Activated CD8-positive, alpha-beta memory T cell treated with anti-CD3 and anti-CD28 coated beads, Interleukin-2, amount 10 ng/mL, durations not matched to agents 7 days and 5 days (primary cell): Measurements from ENCODE around the gene RXRA. TPM values are rescaled to one million over a fixed set of nuclear protein-coding genes. Genes with fewer than 3 reads are reported as not detected.

ENCODE experiments used
- ATAC-seq: fragments of 150-1000 bp; cut with Tn5 transposase; one replicate; pipeline ENCODE4 v1.10.0; 2021; ENCODE audit warnings: moderate library complexity
- CTCF ChIA-PET: fragments of 350-600 bp; sonication (Branson Sonifier 250); formaldehyde crosslinking; loops from one replicate; lab custom pipeline; 2021; ENCODE audit warnings: antibody characterized with exemption; lab: Charles Lee
- DNase-seq: peaks from one replicate; pipeline ENCODE4 v3.0.0-alpha.2; 2020
- H3K27ac Mint-ChIP-seq: one replicate; pipeline ENCODE4 v1.8.0; 2021; ENCODE audit warnings: mild to moderate bottlenecking, mixed read lengths
- H3K27me3 Mint-ChIP-seq: one replicate; pipeline ENCODE4 v1.8.0; 2021; ENCODE audit warnings: mixed read lengths
- H3K36me3 Mint-ChIP-seq: one replicate; pipeline ENCODE4 v1.8.0; 2021; ENCODE audit warnings: mild to moderate bottlenecking, mixed read lengths
- H3K4me1 Mint-ChIP-seq: one replicate; pipeline ENCODE4 v1.8.0; 2021; ENCODE audit warnings: mixed read lengths
- H3K4me3 Mint-ChIP-seq: one replicate; pipeline ENCODE4 v1.8.0; 2021; ENCODE audit warnings: mild to moderate bottlenecking, moderate library complexity, mixed read lengths
- H3K9me3 Mint-ChIP-seq: one replicate; pipeline ENCODE4 v1.8.0; 2022; ENCODE audit warnings: low read depth, mixed read lengths
- total RNA-seq, 2 experiments: library from RNA; stranded (reverse); gene quantifications; one replicate each; pipeline ENCODE4 v1.2.3, GENCODE V29; 2021

The RXRA gene
- total RNA-seq, 2 experiments from 2014 or later = 0.91 to 1.5 TPM

DNA sequence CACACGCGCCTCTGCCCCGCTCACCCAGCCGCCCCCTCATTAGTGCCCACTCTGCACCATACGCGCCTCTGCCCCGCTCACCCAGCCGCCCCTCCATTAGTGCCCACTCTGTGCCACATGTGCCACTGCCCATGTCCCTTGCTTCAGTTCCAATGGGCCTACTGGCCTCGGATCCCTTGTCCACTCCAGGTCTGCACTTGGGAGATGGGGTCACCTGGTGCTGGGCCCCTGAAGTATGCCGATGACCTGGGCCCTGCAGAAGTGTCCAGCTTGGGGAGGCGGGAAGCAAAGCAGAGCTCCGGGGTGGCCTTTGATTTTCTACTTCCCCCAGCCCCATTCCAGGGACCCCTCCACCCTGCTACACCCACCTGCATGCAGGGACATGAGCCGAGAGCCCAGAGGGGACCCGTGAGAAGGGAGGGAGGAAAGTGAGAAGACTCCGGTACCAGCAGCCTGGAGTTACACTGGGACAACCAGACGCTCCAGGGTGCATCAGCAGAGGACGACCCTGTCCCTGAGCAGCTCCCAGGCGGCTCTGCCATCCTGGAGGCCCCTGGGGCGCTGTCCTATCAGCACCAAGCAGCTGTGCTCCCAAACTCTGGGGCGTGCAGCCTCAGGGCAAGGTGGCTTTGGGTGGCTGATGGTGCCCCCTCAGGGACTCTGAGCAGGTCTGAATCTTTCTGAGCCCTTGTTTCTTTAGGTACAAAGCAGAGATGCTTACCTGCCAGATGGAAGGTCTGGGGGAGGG is 140.8 kb downstream of the RXRA start:
- H3K4me1 Mint-ChIP-seq = no peaks in the 10 kb centered on the region
- H3K36me3 Mint-ChIP-seq = no peaks in the 10 kb centered on the region
- no peaks in the 10 kb centered on the region for H3K9me3 Mint-ChIP-seq
- ATAC-seq (no peak), DNase-seq (no peak)
- no peaks in the 10 kb centered on the region for H3K27me3 Mint-ChIP-seq
- CTCF ChIA-PET = no interaction called here
- H3K27ac Mint-ChIP-seq = no peak overlapping the region
- H3K4me3 Mint-ChIP-seq = no peak overlapping the region

DNA sequence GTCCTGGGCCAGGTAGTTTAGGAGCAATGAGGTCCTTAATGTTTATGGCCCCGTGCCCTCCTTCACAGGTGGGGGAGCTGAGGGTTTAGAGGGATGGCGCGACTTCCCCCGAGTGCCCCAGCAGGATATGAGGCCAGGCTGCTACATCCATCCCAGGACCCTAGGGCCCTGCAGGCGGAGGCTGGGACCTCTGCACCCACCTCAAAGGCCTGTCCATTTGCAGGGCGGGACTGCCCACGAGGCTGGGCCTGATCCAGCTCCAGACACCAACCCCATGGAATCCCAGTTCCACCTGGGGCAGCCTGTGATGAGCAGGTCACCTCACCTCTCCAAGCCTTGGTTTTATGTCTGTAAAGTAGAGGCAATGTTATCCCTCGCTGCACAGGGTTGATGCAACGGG is 142.1 kb downstream of the RXRA start:
- CTCF ChIA-PET = no interaction called here
- Mint-ChIP-seq H3K4me1 (no peaks in the 10 kb centered on the region), H3K27ac (no peak overlapping the region), H3K9me3 (no peaks in the 10 kb centered on the region), H3K27me3 (no peaks in the 10 kb centered on the region), H3K4me3 (no peak overlapping the region), H3K36me3 (no peaks in the 10 kb centered on the region)
- DNase-seq (no peak), ATAC-seq (no peak)

DNA sequence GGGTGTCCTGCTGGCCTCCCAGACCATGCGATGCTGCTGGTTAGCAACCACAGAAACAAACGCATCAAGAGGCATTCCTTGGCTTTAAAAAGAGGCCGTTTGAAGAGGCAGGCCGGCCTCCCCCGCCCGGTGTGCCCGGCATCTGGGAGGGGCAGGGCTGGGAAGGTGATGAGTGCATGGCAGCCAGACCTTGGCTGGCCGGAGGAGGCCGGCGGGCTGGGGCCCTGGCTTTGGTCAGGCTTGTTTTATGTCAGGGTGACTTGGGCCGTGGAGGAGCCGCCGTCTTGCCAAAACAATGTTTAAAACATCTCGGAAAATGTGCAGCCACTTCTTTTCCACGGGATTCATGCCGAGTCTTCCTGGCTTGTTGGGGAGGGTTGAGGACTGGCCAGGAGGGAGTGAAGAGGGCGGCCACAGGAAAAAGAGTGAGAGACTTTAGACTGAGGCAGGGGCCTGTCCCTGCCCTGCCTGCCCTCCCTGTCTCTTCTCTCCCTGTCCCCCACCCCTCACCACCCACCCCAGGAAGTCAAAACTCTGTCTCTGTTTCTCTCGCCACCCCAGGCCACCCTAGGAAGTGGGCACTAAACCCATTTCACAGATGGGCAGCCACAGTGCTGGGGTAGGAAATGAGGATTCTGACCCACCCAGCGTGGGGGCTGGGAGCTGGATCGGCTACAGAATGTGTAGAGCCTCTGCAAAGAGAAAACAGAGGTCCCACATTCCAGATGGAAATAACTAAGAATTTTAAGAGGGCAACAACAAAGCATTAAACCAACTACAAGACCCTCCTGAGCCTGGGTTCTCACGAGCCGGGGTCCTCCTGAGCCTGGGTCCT is 143.0 kb downstream of the RXRA start:
- no peaks in the 10 kb centered on the region for H3K9me3 Mint-ChIP-seq
- no peaks in the 10 kb centered on the region for H3K27me3 Mint-ChIP-seq
- no peak overlapping the region for H3K27ac Mint-ChIP-seq
- CTCF ChIA-PET = no interaction called here
- H3K4me3 Mint-ChIP-seq = no peak overlapping the region
- DNase-seq (no peak), ATAC-seq (no peak)
- H3K36me3 Mint-ChIP-seq = no peaks in the 10 kb centered on the region
- no peaks in the 10 kb centered on the region for H3K4me1 Mint-ChIP-seq

DNA sequence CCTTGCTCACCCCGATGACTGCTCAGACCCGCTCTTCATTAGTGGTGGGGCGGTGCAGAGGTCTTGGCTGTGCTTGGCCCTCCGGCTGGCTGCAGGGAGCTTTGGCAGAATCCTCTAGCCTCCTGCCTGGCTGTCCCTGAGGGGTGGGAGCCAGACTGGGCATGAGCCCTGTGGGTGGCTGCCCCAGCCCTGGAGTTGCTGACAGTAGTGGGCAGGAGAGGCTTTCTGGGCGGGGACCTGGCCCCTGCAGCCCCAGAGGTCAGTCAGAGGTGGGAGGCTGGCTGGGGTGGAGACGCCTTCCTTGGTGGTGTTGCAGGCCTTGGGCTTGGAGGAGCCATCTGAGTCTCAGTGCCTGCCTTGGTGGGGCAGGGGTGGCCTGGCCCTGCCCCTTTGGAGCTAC is 146.0 kb downstream of the RXRA start:
- H3K36me3 Mint-ChIP-seq = no peaks in the 10 kb centered on the region
- no peak for DNase-seq
- H3K9me3 Mint-ChIP-seq = no peaks in the 10 kb centered on the region
- no peak overlapping the region for H3K4me3 Mint-ChIP-seq
- no peaks in the 10 kb centered on the region for H3K27me3 Mint-ChIP-seq
- H3K4me1 Mint-ChIP-seq = no peaks in the 10 kb centered on the region
- CTCF ChIA-PET = no interaction called here
- H3K27ac Mint-ChIP-seq = no peak overlapping the region
- no peak for ATAC-seq

DNA sequence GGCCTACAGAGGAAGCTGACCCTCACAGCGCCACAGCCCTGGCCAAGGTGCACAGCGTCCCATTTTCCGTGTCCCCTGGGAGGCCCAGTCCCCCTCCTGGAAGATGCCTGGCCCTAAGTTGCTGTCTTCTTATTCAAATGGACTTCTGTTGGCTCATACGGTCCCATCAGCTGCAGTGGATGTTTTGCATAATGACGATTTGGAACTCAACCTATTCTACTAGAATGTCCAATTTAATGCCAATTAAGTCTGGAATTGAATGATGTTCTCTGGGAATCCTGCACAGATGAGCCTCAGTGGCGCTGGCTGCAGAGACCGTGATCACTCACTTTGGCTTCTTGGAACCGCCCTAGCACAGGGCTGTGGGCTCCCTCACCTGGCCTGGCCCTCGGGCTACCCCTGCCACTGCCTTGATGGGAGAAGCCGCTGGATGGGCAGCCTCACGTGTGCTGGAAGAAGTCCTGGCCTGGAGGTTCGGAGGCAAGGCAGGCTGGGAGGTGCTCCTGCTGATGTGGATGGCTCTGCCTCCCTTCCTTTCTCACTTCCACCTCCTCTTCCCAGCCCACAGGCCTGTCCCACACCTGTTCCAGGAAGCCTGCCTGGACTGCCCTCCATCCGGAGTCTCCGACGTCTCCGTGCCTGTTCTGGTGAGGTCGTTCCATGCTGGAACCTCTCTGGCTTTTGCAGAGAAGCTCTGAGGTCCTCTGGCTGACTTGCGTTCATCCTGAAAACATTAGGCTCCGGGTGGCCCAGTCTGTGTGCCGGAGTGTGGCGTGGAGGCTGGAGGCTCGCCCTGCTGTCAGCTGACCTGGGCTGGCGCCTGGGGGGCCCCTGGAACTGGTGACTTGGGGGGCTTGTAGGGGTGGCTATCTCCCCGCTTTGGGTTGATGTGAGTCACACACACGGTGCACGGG is 147.1 kb downstream of the RXRA start:
- H3K4me1 Mint-ChIP-seq = no peaks in the 10 kb centered on the region
- DNase-seq (no peak), ATAC-seq (no peak)
- no peaks in the 10 kb centered on the region for H3K27me3 Mint-ChIP-seq
- no peak overlapping the region for H3K27ac Mint-ChIP-seq
- CTCF ChIA-PET = no interaction called here
- no peaks in the 10 kb centered on the region for H3K9me3 Mint-ChIP-seq
- H3K36me3 Mint-ChIP-seq = no peaks in the 10 kb centered on the region
- H3K4me3 Mint-ChIP-seq = no peak overlapping the region

DNA sequence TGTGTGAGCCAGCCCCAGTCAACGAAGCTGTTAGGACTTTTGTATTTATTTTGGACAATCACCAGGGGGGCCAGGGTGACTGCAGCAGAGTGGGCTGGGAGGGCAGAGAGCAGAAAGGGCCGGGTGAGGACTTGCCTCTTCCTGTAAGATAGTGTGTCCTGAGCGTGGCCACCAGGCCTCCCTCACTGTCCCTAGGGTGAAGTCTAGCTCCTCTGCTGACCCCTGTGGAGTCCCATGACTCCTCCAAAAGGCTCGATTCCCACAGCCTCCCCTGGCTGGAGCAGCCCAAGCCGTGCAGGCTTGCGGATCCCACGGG is 147.8 kb downstream of the RXRA start:
- no peak overlapping the region for H3K27ac Mint-ChIP-seq
- no peak for DNase-seq
- no peak overlapping the region for H3K4me3 Mint-ChIP-seq
- H3K27me3 Mint-ChIP-seq = no peaks in the 10 kb centered on the region
- no peaks in the 10 kb centered on the region for H3K9me3 Mint-ChIP-seq
- no peaks in the 10 kb centered on the region for H3K36me3 Mint-ChIP-seq
- H3K4me1 Mint-ChIP-seq = no peaks in the 10 kb centered on the region
- CTCF ChIA-PET = no interaction called here
- ATAC-seq = no peak

DNA sequence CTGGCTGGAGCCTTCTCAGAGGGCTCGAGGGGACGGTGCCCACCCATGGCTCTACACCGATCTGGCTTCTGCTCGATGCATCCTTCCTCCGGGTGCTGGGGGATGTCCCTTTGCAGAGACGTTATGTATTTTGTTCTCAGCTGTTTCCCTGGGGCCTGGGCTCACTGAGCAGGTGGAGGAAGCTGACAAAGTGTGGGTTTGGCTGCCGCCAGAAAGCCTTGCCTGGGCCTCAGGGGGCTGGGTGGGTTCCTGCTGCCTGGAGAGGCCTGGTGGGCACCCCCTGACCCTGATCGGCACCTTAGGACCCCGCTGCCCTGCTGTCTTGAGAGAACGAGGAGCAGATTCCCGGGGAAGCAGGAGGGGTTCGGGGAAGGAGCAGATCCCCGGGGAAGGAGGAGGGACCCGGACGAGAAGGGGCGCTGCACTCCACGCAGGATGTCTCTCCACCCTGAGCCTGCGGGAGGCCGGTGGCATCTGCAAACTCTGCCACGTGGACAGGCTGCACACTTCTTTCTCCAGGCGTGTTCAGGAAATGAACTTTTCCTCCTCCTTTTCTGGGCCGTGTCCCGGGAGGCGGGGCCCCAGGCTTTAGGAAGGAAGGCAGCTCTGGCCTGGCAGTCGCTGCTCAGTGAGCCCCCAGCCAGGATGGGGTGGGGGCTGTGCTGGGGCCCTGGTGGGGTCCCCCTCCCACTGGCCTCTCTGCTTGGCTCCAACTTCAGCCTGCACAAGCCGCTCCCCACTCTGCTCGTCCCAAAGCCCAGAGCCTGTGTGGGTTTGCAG is 148.9 kb downstream of the RXRA start:
- Mint-ChIP-seq H3K4me3 (no peak overlapping the region), H3K4me1 (no peaks in the 10 kb centered on the region), H3K27ac (no peak overlapping the region), H3K9me3 (no peaks in the 10 kb centered on the region), H3K27me3 (no peaks in the 10 kb centered on the region), H3K36me3 (no peaks in the 10 kb centered on the region)
- DNase-seq (no peak), ATAC-seq (no peak)
- CTCF ChIA-PET = no interaction called here

DNA sequence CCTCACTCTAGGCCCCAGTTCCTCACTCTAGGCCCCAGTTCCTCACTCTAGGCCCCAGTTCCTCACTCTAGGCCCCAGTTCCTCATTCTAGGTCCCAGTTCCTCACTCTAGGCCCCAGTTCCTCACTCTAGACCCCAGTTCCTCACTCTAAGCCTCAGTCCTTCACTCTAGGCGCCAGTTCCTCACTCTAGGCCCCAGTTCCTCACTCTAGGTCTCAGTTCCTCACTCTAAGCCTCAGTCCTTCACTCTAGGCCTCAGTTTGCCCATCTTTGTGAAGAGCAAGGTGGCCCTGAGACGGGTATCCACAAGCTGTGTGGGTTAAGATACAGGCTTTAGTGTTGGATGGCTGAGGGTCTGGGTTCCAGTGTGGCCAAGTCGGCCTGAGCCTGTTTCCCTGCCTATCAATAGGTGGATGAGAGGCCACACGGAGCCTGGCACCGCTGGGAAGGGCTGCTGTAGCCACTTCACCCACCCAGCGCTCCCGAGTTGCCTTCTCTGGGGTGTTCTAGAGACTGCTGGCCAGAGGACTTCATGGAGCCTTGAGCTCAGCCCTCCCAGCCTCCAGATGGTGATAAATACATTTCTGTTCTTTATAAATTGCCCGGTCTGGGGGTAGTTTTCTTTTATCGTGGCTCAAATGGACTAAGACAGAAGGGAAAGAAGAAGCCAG is 150.2 kb downstream of the RXRA start:
- DNase-seq (no peak), ATAC-seq (no peak)
- H3K4me3 Mint-ChIP-seq = no peak overlapping the region
- H3K27me3 Mint-ChIP-seq = no peaks in the 10 kb centered on the region
- no peak overlapping the region for H3K27ac Mint-ChIP-seq
- no peaks in the 10 kb centered on the region for H3K4me1 Mint-ChIP-seq
- H3K9me3 Mint-ChIP-seq = no peaks in the 10 kb centered on the region
- no peaks in the 10 kb centered on the region for H3K36me3 Mint-ChIP-seq
- CTCF ChIA-PET = no interaction called here

DNA sequence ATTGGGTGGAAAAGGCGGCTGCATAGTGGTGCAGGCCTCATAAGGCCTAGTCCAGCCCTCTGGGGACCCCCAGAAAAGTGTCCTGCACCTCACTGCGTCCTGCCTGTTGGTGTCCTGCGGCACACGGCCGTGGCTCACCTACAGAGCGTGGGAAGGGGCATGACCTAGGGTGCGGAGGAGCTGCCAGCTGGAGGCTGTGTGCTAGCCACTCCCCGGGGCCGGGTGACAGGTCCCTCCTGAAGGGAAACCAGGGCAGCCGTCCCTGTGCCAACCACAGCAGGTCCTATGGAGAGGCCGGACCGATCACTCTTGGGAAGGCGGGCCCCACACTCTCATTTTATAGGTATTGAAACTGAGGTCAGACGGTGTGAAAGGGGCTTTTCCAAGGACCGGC is 150.7 kb downstream of the RXRA start:
- no peak for DNase-seq
- Mint-ChIP-seq H3K27me3 (no peaks in the 10 kb centered on the region), H3K36me3 (no peaks in the 10 kb centered on the region), H3K9me3 (no peaks in the 10 kb centered on the region), H3K4me3 (no peak overlapping the region), H3K4me1 (no peaks in the 10 kb centered on the region), H3K27ac (no peak overlapping the region)
- CTCF ChIA-PET = no interaction called here
- ATAC-seq = no peak

DNA sequence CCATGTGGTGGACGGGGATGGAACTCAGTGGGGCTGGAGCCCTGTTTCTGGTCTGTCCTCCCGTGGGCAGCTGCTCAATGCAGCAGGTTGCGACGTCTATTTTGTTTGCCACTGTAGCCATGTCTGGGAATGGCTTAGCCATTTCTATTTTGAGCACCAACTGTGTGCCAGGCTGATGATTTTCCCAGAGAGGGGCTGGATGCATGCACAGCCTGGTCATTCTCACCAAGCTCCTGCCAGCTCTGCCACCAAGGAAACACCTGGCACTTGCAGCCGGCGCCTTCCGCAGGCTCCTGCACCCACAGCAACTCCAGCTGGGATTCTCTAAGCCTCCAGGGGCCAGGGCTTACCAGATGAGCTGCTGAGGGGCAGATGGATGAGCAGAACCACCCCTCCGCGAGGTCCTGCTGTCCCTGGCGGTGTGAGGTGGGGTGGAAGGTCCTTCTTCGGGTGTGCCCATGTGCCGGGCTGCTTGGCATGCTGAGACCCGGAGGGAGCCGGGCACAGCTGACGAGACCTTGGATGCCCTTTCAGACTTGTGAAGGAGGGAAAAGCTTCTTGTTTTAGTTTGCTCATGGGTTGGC is 151.2 kb downstream of the RXRA start:
- H3K36me3 Mint-ChIP-seq = no peaks in the 10 kb centered on the region
- no peaks in the 10 kb centered on the region for H3K9me3 Mint-ChIP-seq
- CTCF ChIA-PET = no interaction called here
- ATAC-seq (no peak), DNase-seq (no peak)
- H3K27me3 Mint-ChIP-seq = no peaks in the 10 kb centered on the region
- no peaks in the 10 kb centered on the region for H3K4me1 Mint-ChIP-seq
- no peak overlapping the region for H3K27ac Mint-ChIP-seq
- H3K4me3 Mint-ChIP-seq = no peak overlapping the region

DNA sequence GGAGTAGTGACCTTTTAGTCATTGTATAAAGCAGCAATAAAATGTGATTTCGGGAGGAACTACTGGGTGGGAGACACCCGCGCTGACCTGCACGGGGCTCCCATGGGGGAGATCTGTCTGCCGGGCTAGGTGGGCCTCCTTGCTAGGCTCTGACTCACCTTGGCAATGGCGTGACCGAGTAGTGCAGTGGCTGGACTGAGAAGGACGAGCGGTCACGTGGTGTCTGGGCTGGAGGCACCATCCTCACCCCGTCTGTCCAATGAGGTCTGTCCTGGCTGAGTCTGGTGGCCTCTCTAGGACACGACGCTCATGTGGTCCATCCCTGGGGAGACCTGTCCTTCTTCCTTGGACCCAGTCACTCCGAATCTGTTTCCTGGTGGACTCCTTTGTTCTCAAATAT is 151.7 kb downstream of the RXRA start:
- CTCF ChIA-PET = no interaction called here
- DNase-seq = no peak
- Mint-ChIP-seq H3K4me3 (no peak overlapping the region), H3K27me3 (no peaks in the 10 kb centered on the region), H3K4me1 (no peaks in the 10 kb centered on the region), H3K27ac (no peak overlapping the region), H3K36me3 (no peaks in the 10 kb centered on the region), H3K9me3 (no peaks in the 10 kb centered on the region)
- ATAC-seq = no peak

DNA sequence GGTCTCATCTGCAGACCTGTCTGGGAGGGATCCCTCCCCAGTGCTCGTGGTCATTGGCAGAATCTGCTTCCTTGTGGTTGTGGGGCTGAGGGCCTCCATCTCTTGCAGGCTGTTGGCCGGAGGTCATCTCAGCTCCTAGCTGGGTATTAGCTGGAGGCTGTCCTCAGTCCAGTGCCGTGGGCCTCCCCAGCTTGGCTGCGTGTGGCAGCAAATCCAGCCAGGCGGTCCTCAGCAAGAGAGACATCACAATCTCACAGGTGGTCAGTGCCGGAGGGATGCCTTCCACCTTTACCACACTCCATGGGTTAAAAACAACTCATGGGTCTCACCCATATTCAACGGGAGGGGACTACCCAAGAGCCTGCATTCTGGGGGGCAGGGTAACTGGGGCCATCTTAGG is 155.5 kb downstream of the RXRA start:
- no peaks in the 10 kb centered on the region for H3K36me3 Mint-ChIP-seq
- no peaks in the 10 kb centered on the region for H3K27me3 Mint-ChIP-seq
- ATAC-seq = no peak
- no peaks in the 10 kb centered on the region for H3K4me1 Mint-ChIP-seq
- no peak for DNase-seq
- no peaks in the 10 kb centered on the region for H3K9me3 Mint-ChIP-seq
- H3K4me3 Mint-ChIP-seq = no peak overlapping the region
- CTCF ChIA-PET = no interaction called here
- H3K27ac Mint-ChIP-seq = no peak overlapping the region
